Mesenchymal stem cell (in vitro differentiated cells and primary cell): Measurements from ENCODE around the gene NUP107.

Experiments used
- DNase-seq: peaks from one replicate; pipeline ENCODE4 v3.0.0-alpha.2; 2013
- H2AFZ ChIP-seq: one replicate; pipeline ENCODE4 v1.6.1; 2013; ENCODE audit warnings: low read depth, mild to moderate bottlenecking, control low read depth, inconsistent platforms, low read length, moderate library complexity
- H2AK5ac ChIP-seq: 2 replicates; pipeline ENCODE4 v1.6.1; 2013; ENCODE audit warnings: low read length, moderate library complexity, mild to moderate bottlenecking, inconsistent platforms; ENCODE audit not compliant: severe bottlenecking
- H2BK120ac ChIP-seq: one replicate; pipeline ENCODE4 v1.6.1; 2013; ENCODE audit warnings: low read depth, mild to moderate bottlenecking, inconsistent platforms, low read length, moderate library complexity
- H2BK12ac ChIP-seq, 2 experiments: one replicate each; pipeline ENCODE4 v1.6.1; 2013; ENCODE audit warnings: inconsistent platforms in 2 of 2, low read length in 2 of 2, mild to moderate bottlenecking in 2 of 2, moderate library complexity in 2 of 2, control low read depth in 1 of 2
- H2BK15ac ChIP-seq: one replicate; pipeline ENCODE4 v1.6.1; 2013; ENCODE audit warnings: mild to moderate bottlenecking, low read depth, inconsistent platforms; ENCODE audit not compliant: poor library complexity, severe bottlenecking
- H2BK5ac ChIP-seq: 2 replicates; pipeline ENCODE4 v1.6.1; 2013; ENCODE audit warnings: low read depth, mild to moderate bottlenecking, low read length, control low read depth, inconsistent platforms; ENCODE audit not compliant: poor library complexity, severe bottlenecking
- H3K14ac ChIP-seq, 2 experiments: one replicate each; pipeline ENCODE4 v1.6.1; 2013; ENCODE audit warnings: inconsistent platforms in 2 of 2, low read length in 2 of 2, control low read depth in 1 of 2, mild to moderate bottlenecking in 1 of 2, moderate library complexity in 1 of 2
- H3K18ac ChIP-seq, 2 experiments: one replicate each; pipeline ENCODE4 v1.6.1; 2013; ENCODE audit warnings: inconsistent platforms in 2 of 2, low read length in 2 of 2, control low read depth in 1 of 2, low read depth in 1 of 2, mild to moderate bottlenecking in 1 of 2
- H3K23ac ChIP-seq, 2 experiments: one replicate each; pipeline ENCODE4 v1.6.1; 2013; ENCODE audit warnings: inconsistent platforms in 2 of 2, low read length in 2 of 2, mild to moderate bottlenecking in 2 of 2, moderate library complexity in 2 of 2, control low read depth in 1 of 2
- H3K27ac ChIP-seq: 2 replicates; pipeline ENCODE4 v1.5.1; 2013; ENCODE audit warnings: mild to moderate bottlenecking, moderate library complexity, low read length, control low read depth, inconsistent platforms; ENCODE audit not compliant: poor library complexity, severe bottlenecking
- H3K27me3 ChIP-seq, 2 experiments: 2 replicates each; pipeline versions ENCODE4 v1.6.1 to v1.7.0; 2013; ENCODE audit warnings: low read length in 2 of 2, mild to moderate bottlenecking in 2 of 2, moderate library complexity in 2 of 2, control low read depth in 1 of 2, inconsistent platforms in 1 of 2; ENCODE audit not compliant: control insufficient read depth in 1 of 2, insufficient read depth in 1 of 2
- H3K36me3 ChIP-seq, 2 experiments: 2 replicates each; pipeline versions ENCODE4 v1.6.1 to v1.7.0; 2013; ENCODE audit warnings: low read length in 2 of 2, control low read depth in 1 of 2, inconsistent platforms in 1 of 2, low read depth in 1 of 2, mild to moderate bottlenecking in 1 of 2; ENCODE audit not compliant: insufficient read depth in 2 of 2, control insufficient read depth in 1 of 2
- H3K4ac ChIP-seq, 2 experiments: one replicate each; pipeline ENCODE4 v1.6.1; 2013; ENCODE audit warnings: inconsistent platforms in 2 of 2, low read length in 2 of 2, mild to moderate bottlenecking in 2 of 2, moderate library complexity in 2 of 2, control low read depth in 1 of 2, low read depth in 1 of 2
- H3K4me1 ChIP-seq: 2 replicates; pipeline ENCODE4 v1.6.1; 2013; ENCODE audit warnings: low read depth, low read length, control low read depth; ENCODE audit not compliant: control insufficient read depth, insufficient read depth
- H3K4me2 ChIP-seq: 2 replicates; pipeline ENCODE4 v1.6.1; 2013; ENCODE audit warnings: low read length, mild to moderate bottlenecking, inconsistent platforms; ENCODE audit not compliant: poor library complexity, severe bottlenecking
- H3K4me3 ChIP-seq, 2 experiments: 2 replicates each; pipeline versions ENCODE4 v1.5.1 to v1.7.0; 2013; ENCODE audit warnings: low read length in 2 of 2, mild to moderate bottlenecking in 2 of 2, control low read depth in 1 of 2, low read depth in 1 of 2; ENCODE audit not compliant: insufficient read depth in 1 of 2
- H3K79me1 ChIP-seq: replicated peaks from 2 replicates; pipeline ENCODE4 v1.6.1; 2013; ENCODE audit warnings: mild to moderate bottlenecking, control low read depth, low read length, inconsistent platforms; ENCODE audit not compliant: poor library complexity, severe bottlenecking
- H3K9ac ChIP-seq: 2 replicates; pipeline ENCODE4 v1.7.0; 2013; ENCODE audit warnings: mild to moderate bottlenecking, low read length, moderate library complexity
- H3K9me3 ChIP-seq: 2 replicates; pipeline ENCODE4 v1.7.0; 2013; ENCODE audit warnings: mild to moderate bottlenecking, low read length; ENCODE audit not compliant: control insufficient read depth
- H4K8ac ChIP-seq: one replicate; pipeline ENCODE4 v1.6.1; 2013; ENCODE audit warnings: inconsistent platforms, mild to moderate bottlenecking, low read length, moderate library complexity
- H4K91ac ChIP-seq: one replicate; pipeline ENCODE4 v1.6.1; 2013; ENCODE audit warnings: mild to moderate bottlenecking, low read length, inconsistent platforms
- WGBS: methylation state at CpG from one replicate; pipeline ENCODE4 v1.1.7; 2013; ENCODE audit warnings: mixed read lengths; 5-methylcytosine and 5-hydroxymethylcytosine counted together

NUP107 gene

DNA sequence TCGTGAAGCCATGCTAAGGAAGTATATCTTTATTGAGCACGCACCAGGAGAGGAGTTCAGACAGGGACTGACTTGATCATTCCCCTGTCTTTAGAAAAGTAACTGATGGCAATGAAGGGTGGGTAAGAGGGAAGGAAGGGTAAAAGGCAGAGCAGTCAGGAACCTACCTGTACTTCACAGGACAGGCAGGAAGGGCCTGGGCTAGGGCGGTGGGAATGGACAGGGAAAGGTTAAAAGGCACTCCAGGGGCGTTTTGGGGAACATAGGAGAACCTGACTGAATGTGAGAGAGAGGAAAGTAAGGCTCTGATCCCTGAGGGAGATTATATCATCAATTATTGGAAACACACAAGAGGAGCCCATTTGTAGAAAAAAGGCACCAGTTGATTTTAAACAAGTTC, 63.1 kb downstream of the NUP107 start:
- 96% methylated on average over 4 of the region's 4 CpGs for WGBS
- Histone ChIP-seq H3K23ac (no peak overlapping the region), H3K9ac (no peak overlapping the region), H3K4me2 (no peak overlapping the region), H3K36me3 (peaks cover 7 to 42% of the 10 kb centered on the region in 2 experiments), H3K9me3 (no peaks in the 10 kb centered on the region), H3K79me1 (peaks cover 12% of the 10 kb centered on the region), H2BK120ac (no peak overlapping the region), H3K14ac (no peak overlapping the region), H3K4me1 (peaks cover 4% of the 10 kb centered on the region), H3K18ac (no peak overlapping the region), H3K27me3 (no peaks in the 10 kb centered on the region), H2BK12ac (no peak overlapping the region), H3K4me3 (no peak overlapping the region), H3K4ac (no peak overlapping the region), H2BK5ac (no peak overlapping the region), H3K27ac (no peak overlapping the region), H4K91ac (no peak overlapping the region), H2AK5ac (no peak overlapping the region), H4K8ac (no peak overlapping the region), H2AFZ (no peak overlapping the region), H2BK15ac (no peak overlapping the region)
- no peak for DNase-seq

GRCh38 chr12:68750506-68750905, 63.7 kb downstream of the NUP107 start:
- Histone ChIP-seq H3K79me1 (peaks cover 12% of the 10 kb centered on the region), H3K36me3 (peaks cover 7 to 48% of the 10 kb centered on the region in 2 experiments), H3K4me3 (no peak overlapping the region), H3K27ac (no peak overlapping the region), H3K18ac (no peak overlapping the region), H2BK15ac (no peak overlapping the region), H2BK12ac (no peak overlapping the region), H3K9me3 (no peaks in the 10 kb centered on the region), H3K4me2 (no peak overlapping the region), H3K9ac (no peak overlapping the region), H2BK120ac (no peak overlapping the region), H2AFZ (no peak overlapping the region), H2BK5ac (no peak overlapping the region), H3K14ac (no peak overlapping the region), H3K27me3 (no peaks in the 10 kb centered on the region), H3K4me1 (peaks cover 4% of the 10 kb centered on the region), H4K8ac (peak overlapping the region; percentile 56), H4K91ac (no peak overlapping the region), H3K4ac (no peak overlapping the region), H2AK5ac (no peak overlapping the region), H3K23ac (no peak overlapping the region)
- WGBS, result 90% methylated on average over 4 of the region's 4 CpGs
- DNase-seq, result no peak

DNA sequence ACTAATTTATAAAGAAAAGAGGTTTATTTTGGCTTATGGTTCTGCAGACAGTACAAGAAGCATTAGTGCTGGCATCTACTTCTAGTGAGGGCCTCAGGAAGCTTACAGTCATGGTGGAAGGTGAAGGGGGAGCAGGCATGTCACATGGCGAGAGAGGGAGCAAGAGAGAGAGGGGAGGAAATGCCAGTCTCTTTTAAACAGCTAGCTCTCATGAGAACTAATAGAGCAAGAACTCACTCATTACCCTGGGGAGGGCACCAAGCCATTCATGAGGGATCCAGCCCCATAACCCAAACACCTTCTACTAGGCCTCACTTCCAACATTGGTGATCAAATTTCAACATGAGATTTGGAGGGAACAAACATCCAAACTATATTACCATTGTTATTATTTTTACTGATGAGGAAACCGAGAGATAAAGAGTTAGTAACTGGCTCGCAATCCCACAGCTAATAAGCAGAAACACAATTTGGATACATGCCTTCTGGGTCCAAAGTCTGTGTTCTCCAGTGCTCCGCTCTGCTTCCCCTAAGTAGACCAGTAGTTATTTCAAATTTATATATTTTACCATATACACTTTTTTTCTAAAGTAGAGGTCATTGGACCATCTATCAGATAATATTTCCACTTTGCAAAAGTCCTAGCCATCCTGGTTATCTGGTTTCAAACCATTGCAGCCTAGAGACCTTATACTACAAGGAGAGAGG, 68.9 kb downstream of the NUP107 start:
- no peak overlapping the region for H3K4ac ChIP-seq
- H2BK120ac ChIP-seq, result no peak overlapping the region
- no peak overlapping the region for H4K91ac ChIP-seq
- WGBS, result 100% methylated on average over 3 of the region's 4 CpGs
- no peak overlapping the region for H4K8ac ChIP-seq
- H3K4me3 ChIP-seq, result no peak overlapping the region
- no peak overlapping the region for H2BK12ac ChIP-seq
- no peaks in the 10 kb centered on the region for H3K9me3 ChIP-seq
- no peak overlapping the region for H3K23ac ChIP-seq
- no peak overlapping the region for H3K27ac ChIP-seq
- no peak overlapping the region for H3K18ac ChIP-seq
- no peaks in the 10 kb centered on the region for H3K79me1 ChIP-seq
- no peak overlapping the region for H2AK5ac ChIP-seq
- H2BK15ac ChIP-seq, result no peak overlapping the region
- no peak overlapping the region for H3K14ac ChIP-seq
- H3K27me3 ChIP-seq, result no peaks in the 10 kb centered on the region
- H2AFZ ChIP-seq, result no peak overlapping the region
- H3K4me2 ChIP-seq, result no peak overlapping the region
- peaks cover 7 to 72% of the 10 kb centered on the region in 2 experiments for H3K36me3 ChIP-seq
- no peak overlapping the region for H2BK5ac ChIP-seq
- no peak for DNase-seq
- H3K4me1 ChIP-seq, result no peaks in the 10 kb centered on the region
- no peak overlapping the region for H3K9ac ChIP-seq

DNA sequence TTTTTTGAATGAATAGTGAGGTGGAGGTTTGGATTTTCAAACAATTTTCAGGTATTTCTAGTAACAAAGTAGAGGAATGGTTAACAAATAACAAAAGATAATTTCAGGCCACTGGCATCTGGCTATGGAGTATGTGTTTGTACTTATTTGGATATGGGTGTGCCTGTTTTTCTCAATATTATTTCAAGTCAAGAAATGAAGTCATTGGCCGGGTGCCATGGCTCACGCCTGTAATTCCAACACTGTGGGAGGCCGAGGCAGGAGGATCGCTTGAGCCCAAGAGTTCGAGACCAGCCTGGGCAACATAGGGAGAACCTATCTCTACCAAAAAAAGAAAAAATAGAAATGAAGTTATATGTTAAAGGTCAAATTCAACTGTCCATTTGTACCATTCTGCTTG, 73.1 kb downstream of the NUP107 start:
- no peak overlapping the region for H2BK5ac ChIP-seq
- H4K91ac ChIP-seq, result no peak overlapping the region
- no peak overlapping the region for H3K18ac ChIP-seq
- H2BK12ac ChIP-seq, result no peak overlapping the region
- no peak overlapping the region for H3K4ac ChIP-seq
- no peak for DNase-seq
- H3K79me1 ChIP-seq, result no peaks in the 10 kb centered on the region
- no peaks in the 10 kb centered on the region for H3K27me3 ChIP-seq
- H4K8ac ChIP-seq, result no peak overlapping the region
- no peak overlapping the region for H3K14ac ChIP-seq
- no peak overlapping the region for H3K4me3 ChIP-seq
- no peak overlapping the region for H3K27ac ChIP-seq
- H3K4me2 ChIP-seq, result no peak overlapping the region
- H3K9ac ChIP-seq, result no peak overlapping the region
- H2AFZ ChIP-seq, result no peak overlapping the region
- no peak overlapping the region for H2BK120ac ChIP-seq
- no peak overlapping the region for H2AK5ac ChIP-seq
- 100% methylated on average over 3 of the region's 5 CpGs for WGBS
- H3K23ac ChIP-seq, result no peak overlapping the region
- H3K4me1 ChIP-seq, result no peaks in the 10 kb centered on the region
- H3K9me3 ChIP-seq, result no peaks in the 10 kb centered on the region
- no peak overlapping the region for H2BK15ac ChIP-seq
- H3K36me3 ChIP-seq, result peaks cover 9 to 74% of the 10 kb centered on the region in 2 experiments
